ENCODE measurements around the gene PLIN5. TPM values are rescaled to one million over a fixed set of nuclear protein-coding genes. Genes with fewer than 3 reads are reported as not detected.

Gene PLIN5
- total and polyA plus RNA-seq, 2 of the 8 experiments (the other 6 are each of a cell fraction or from before 2014, with no cell fraction given), result 2.0 to 2.5 TPM

- TF ChIP-seq HDAC2 (IDR thresholded peaks at IDR 0.05; ENCODE audit: borderline replicate concordance in 1 of 2, low read depth in 2 of 2, low read length in 2 of 2), result no peak
- TF ChIP-seq NRF1 (IDR thresholded peaks at IDR 0.05; ENCODE audit: low read depth, low read length), result no peak
- TF ChIP-seq EP300 (IDR thresholded peaks at IDR 0.05; ENCODE audit: borderline replicate concordance in 1 of 2, low read depth in 2 of 2, low read length in 2 of 2), result no peak
- no peak for TF ChIP-seq BACH1 (IDR thresholded peaks at IDR 0.05; ENCODE audit: low read length)
- no peak for TF ChIP-seq ASH2L (IDR thresholded peaks at IDR 0.05; ENCODE audit: low read length)
Observed at GRCh38 chr19:4499318-4499717, 35.7 kb downstream of the PLIN5 start (continued).
